H1 (cell line): Measurements from ENCODE around the gene PCCA. TPM values are rescaled to one million over a fixed set of nuclear protein-coding genes. Genes with fewer than 3 reads are reported as not detected.

Experiments
- CHD7 ChIP-seq: fragments of 300-600 bp; sonication (generic); IDR thresholded peaks from 2 replicates; pipeline ENCODE4 v1.7.1; 2012; ENCODE audit warnings: low read length, moderate library complexity, mild to moderate bottlenecking, inconsistent platforms; ENCODE audit not compliant: insufficient replicate concordance
- GTF2F1 ChIP-seq: IDR thresholded peaks from 2 replicates; pipeline ENCODE4 v1.6.1; 2012; ENCODE audit warnings: low read depth, low read length, improper control_type of control experiment, borderline replicate concordance
- polyA plus RNA-seq, 7 experiments: library from polyadenylated mRNA; depleted of rRNA in 3 of 7; stranded (reverse) in 5 of 7; unstranded in 2 of 7; fragments of >200 nt in 5 of 7; fragments of 200-250 nt in 2 of 7; gene quantifications; 1 replicate in 5 of 7; 2 replicates in 1 of 7; 4 replicates in 1 of 7; pipeline versions ENCODE4 v1.2.1 to v1.2.3, GENCODE V29; 2011 to 2013; ENCODE audit warnings: missing spikeins in 2 of 7, mixed read lengths in 2 of 7
- total RNA-seq: library from RNA; stranded (reverse); fragmentation: NEBNext Ultra II Directional; extraction: Animal tissue kit (Norgen Biotek cat#: 25700); gene quantifications from 2 replicates; pipeline ENCODE4 v1.2.1, GENCODE V29; 2021

Gene PCCA
- total and polyA plus RNA-seq, 2 of the 8 experiments (the other 6 are each of a cell fraction or from before 2014, with no cell fraction given) = 18.4 to 49.8 TPM

GRCh38 chr13:100098445-100099116 is 9.7 kb downstream of the PCCA start (continued):
- TF ChIP-seq CHD7 (no peak), GTF2F1 (no peak)
